GM19324 (cell line): ENCODE data around the gene CARD19.
"Not testable (repeated sequence)": the region's sequence is repeated elsewhere in the genome, so short reads cannot be mapped to it uniquely, and the experiment has no call there.

Experiments used
- ATAC-seq: cut with Tn5 transposase; IDR thresholded peaks from one replicate; pipeline ENCODE4 v1.9.1; 2021; ENCODE audit warnings: mild to moderate bottlenecking, moderate library complexity; ENCODE audit not compliant: unreplicated experiment, low FRiP score

The CARD19 gene

GRCh38 chr9:93129691-93130500, 33.9 kb downstream of the CARD19 start:
- ATAC-seq, result no peak

GRCh38 chr9:93130861-93131481, 35.0 kb downstream of the CARD19 start:
- ATAC-seq, result no peak

GRCh38 chr9:93131599-93132286, 35.7 kb downstream of the CARD19 start:
- no peak for ATAC-seq

- ATAC-seq, result no peak
Measured at GRCh38 chr9:93132287-93132927, 36.4 kb downstream of the CARD19 start.

- ATAC-seq, result no peak
Measured at GRCh38 chr9:93132946-93133680, 37.1 kb downstream of the CARD19 start.

- peak; percentile 32 for ATAC-seq
Measured at GRCh38 chr9:93133681-93134014, 37.6 kb downstream of the CARD19 start.

GRCh38 chr9:93134015-93134739, 38.2 kb downstream of the CARD19 start, which contains the start of gene NINJ1:
NINJ1 (minus strand) TSS chr9:93134251; CDS start chr9:93134217, 34 bp downstream.
- ATAC-seq, result peak; percentile 72

GRCh38 chr9:93134740-93135444, 38.9 kb downstream of the CARD19 start:
- no peak for ATAC-seq

- no peak for ATAC-seq
Measured at GRCh38 chr9:93136011-93136440, 40.0 kb downstream of the CARD19 start.

- ATAC-seq, result no peak
Measured at GRCh38 chr9:93137362-93137761, 41.3 kb downstream of the CARD19 start.

GRCh38 chr9:93138171-93138764, 42.3 kb downstream of the CARD19 start:
- no peak for ATAC-seq

- no peak for ATAC-seq
Measured at GRCh38 chr9:93139365-93140182, 43.6 kb downstream of the CARD19 start.

- no peak for ATAC-seq
Measured at GRCh38 chr9:93141771-93142483, 45.9 kb downstream of the CARD19 start.

GRCh38 chr9:93143830-93144530, 48.0 kb downstream of the CARD19 start:
- no peak for ATAC-seq

GRCh38 chr9:93146696-93147095, 50.7 kb downstream of the CARD19 start:
- ATAC-seq, result not testable (repeated sequence)

- ATAC-seq, result no peak
Measured at GRCh38 chr9:93147632-93148031, 51.6 kb downstream of the CARD19 start.

GRCh38 chr9:93148721-93149120, 52.7 kb downstream of the CARD19 start:
- ATAC-seq, result no peak
